PC-3 (cell line): ENCODE results near the gene COX7A2.

ENCODE experiments used
- EZH2 ChIP-seq: fragments of 300-600 bp; sonication (generic); IDR thresholded peaks from one replicate; pipeline ENCODE4 v1.6.1; 2017; ENCODE audit warnings: antibody characterized with exemption, mild to moderate bottlenecking, low read length; ENCODE audit not compliant: unreplicated experiment
- EZH2phosphoT487 ChIP-seq: fragments of 300-600 bp; sonication (generic); IDR thresholded peaks from 2 replicates; pipeline ENCODE4 v1.6.1; 2018; ENCODE audit warnings: mild to moderate bottlenecking, antibody characterized with exemption, low read length, borderline replicate concordance
- TF ChIP-seq, protein P1 (sequence below): fragments of 300-600 bp; sonication (generic); conservative IDR thresholded peaks from 2 replicates; pipeline ENCODE4 v1.5.1; 2017; ENCODE audit warnings: antibody characterized with exemption, low read depth, mild to moderate bottlenecking, low read length

DNA sequence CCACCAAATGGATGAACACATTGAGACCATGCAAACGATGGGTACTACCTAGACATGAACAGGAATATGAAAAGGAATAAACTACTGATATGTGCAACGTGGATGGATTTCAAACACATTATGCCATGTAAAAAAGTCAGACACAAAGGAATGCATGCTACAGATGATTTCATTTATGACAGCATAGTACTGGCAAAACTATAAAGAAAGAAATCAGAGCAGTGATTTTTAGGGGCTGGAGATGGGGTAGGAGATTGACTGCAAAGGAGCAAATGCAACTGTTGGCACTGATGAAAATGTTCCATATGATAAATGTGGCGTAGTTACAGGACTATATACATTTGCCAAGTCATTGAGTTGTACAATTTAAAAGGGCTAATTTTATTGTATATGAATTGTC, 24.3 kb downstream of the COX7A2 start:
- TF ChIP-seq, protein P1, sequence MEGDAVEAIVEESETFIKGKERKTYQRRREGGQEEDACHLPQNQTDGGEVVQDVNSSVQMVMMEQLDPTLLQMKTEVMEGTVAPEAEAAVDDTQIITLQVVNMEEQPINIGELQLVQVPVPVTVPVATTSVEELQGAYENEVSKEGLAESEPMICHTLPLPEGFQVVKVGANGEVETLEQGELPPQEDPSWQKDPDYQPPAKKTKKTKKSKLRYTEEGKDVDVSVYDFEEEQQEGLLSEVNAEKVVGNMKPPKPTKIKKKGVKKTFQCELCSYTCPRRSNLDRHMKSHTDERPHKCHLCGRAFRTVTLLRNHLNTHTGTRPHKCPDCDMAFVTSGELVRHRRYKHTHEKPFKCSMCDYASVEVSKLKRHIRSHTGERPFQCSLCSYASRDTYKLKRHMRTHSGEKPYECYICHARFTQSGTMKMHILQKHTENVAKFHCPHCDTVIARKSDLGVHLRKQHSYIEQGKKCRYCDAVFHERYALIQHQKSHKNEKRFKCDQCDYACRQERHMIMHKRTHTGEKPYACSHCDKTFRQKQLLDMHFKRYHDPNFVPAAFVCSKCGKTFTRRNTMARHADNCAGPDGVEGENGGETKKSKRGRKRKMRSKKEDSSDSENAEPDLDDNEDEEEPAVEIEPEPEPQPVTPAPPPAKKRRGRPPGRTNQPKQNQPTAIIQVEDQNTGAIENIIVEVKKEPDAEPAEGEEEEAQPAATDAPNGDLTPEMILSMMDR = no peak
- TF ChIP-seq EZH2 (no peak), EZH2phosphoT487 (no peak)
